HG02943 (cell line): ENCODE data around the gene TM4SF4.
"Not testable (repeated sequence)": the region's sequence is repeated elsewhere in the genome, so short reads cannot be mapped to it uniquely, and the experiment has no call there.

Source experiments
- ATAC-seq: cut with Tn5 transposase; IDR thresholded peaks from one replicate; pipeline ENCODE4 v1.9.1; 2021; ENCODE audit warnings: mild to moderate bottlenecking, low read depth, moderate library complexity; ENCODE audit not compliant: unreplicated experiment

The TM4SF4 gene, protein sequence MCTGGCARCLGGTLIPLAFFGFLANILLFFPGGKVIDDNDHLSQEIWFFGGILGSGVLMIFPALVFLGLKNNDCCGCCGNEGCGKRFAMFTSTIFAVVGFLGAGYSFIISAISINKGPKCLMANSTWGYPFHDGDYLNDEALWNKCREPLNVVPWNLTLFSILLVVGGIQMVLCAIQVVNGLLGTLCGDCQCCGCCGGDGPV

DNA sequence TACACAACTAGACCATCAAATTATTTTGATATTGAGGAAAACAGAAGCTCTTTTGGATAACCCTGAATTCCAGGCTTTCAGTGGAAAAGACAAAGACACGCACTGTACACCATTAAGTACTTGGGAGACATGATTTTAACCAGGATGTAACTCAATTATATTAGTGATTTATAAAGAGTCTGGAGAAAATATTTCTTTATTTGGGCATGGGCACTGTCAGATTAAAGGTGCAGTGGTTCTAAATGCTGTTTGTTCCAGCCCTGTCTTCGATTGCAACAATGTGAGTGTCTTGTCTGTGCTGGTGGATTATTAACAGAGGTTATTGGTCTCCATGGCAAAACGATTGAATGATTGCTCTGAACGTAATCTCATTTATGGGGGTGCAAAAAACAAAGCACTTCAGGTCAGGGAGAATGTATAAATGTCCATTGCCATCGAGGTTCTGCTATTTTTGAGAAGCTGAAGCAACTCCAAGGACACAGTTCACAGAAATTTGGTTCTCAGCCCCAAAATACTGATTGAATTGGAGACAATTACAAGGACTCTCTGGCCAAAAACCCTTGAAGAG, at the start of gene TM4SF4:
TM4SF4 (plus strand) TSS at position 448 of the 568 bp plus-strand sequence. CDS start 181 bp downstream, outside the sequence.
- ATAC-seq = no peak

DNA sequence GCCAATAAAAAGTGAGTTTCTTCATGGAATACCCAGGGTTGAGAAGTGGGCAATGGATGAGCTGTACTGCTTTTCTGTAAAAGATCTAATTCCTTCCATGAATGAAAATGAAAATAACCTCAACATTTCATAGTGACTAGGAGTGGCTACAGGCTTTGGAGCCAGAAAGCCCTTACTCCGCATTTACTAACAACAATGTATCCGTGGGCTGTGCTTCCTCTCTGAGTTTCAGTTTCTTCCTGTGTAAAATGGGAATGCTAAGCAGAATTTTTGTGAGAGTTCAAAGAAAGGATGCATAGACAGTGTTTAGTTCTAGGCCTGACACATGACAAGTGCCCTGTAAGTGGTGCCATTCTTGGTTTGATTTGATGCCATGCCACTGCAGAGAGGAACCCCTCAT, 49.6 kb upstream of the TM4SF4 start:
- no peak for ATAC-seq

DNA sequence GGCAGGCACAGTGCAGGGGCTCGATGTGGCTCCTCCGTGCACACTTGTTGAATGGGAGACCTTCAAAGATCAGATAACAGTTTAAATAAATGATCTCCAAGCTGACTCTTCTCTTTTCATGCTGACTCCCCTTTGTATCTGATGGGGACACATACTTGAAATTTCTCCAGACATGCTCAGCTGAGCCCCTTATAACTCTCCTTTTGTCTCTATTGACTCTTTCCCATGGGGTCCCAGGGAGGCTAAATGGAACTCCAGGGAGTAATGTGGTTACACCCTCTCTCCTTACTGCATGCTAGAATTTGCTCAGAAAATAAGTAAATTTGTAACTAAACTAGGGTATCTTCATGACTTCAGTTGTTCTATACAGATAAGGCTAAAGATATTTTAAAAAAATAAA, 48.2 kb upstream of the TM4SF4 start:
- no peak for ATAC-seq

GRCh38 chr3:149428087-149428486, 46.4 kb upstream of the TM4SF4 start:
- no peak for ATAC-seq

DNA sequence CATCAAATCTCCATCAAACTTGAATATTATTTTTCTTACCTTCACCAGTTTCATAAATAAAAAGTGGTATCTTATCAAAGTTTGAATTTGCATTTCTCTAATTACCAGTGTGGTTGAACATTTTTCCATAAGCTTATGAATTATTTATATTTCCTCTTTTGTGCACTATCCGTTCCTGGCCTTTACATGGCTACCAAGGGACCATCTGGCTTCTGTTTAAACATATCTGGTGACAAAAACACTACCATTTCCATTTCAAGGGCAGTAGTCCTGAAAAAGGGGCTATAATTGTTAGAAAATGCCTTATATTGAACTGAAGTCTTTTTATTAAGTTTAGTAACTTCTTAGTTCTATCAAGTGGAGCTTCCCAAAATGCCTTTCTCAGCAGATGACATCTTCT, 44.3 kb upstream of the TM4SF4 start:
- no peak for ATAC-seq

DNA sequence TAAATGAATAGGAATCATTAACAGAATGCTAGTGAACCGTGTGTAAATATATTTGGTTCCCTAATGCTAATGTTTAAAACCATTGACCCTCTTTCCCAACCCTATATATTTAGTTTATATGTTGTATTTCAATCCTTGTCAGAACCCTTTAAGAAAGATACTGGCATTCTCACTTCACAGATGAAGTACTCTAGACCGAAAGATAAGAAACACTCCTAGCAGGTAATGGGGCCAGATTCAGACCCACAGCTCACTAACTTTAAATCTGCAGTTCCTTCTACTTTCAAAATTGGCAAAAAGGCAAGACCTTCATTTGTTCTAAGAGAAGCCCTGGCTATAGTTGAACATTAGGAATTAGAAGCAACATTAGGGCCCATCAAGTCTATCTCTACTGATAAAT, 42.3 kb upstream of the TM4SF4 start:
- ATAC-seq = no peak

GRCh38 chr3:149435996-149436885, 38.3 kb upstream of the TM4SF4 start:
- ATAC-seq = no peak

- ATAC-seq = no peak
Measured at GRCh38 chr3:149437286-149437685, 37.2 kb upstream of the TM4SF4 start.

DNA sequence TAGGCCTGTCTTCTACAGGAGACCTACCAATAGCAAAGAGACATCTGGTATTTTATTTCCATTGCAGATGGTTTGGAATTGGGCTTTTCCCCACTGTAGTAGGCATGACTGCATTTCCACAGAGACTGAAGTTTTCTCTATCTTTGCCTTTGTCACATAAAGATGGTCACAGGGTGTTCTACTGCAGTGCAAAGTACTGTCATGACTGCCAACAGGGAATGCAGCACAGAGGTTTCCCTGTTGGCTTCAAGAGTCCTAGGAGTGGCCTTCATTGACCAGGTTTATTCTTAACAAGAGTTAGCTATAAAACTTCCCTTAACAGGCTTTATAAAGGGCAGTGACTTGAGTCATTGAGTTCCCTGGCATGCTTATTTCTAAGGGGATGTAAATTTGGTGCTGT, 36.8 kb upstream of the TM4SF4 start:
- no peak for ATAC-seq

GRCh38 chr3:149438981-149439380, 35.5 kb upstream of the TM4SF4 start:
- ATAC-seq = no peak

DNA sequence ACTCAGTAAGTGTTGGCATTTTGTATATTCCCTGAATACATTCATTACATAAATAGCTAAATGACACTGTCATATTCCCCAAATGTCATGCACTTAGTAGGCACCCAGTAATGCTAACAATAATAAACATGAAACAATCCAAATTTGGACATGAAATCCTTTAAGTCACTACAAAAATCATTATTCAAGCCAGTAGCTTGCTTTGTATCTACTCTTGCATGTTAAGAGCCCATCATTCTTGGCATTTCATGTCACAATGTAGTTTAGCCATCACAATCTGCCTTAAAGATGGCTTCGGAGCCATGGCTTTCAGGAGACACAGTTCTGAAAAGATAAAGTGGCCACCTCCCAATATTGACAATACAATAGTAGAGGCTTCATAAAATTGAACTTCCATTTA, 32.9 kb upstream of the TM4SF4 start:
- no peak for ATAC-seq

- no peak for ATAC-seq
Measured at GRCh38 chr3:149442043-149442442, 32.5 kb upstream of the TM4SF4 start.

- no peak for ATAC-seq
Measured at GRCh38 chr3:149442851-149443544, 31.5 kb upstream of the TM4SF4 start.

- no peak for ATAC-seq
Measured at GRCh38 chr3:149443545-149443912, 31.0 kb upstream of the TM4SF4 start.

DNA sequence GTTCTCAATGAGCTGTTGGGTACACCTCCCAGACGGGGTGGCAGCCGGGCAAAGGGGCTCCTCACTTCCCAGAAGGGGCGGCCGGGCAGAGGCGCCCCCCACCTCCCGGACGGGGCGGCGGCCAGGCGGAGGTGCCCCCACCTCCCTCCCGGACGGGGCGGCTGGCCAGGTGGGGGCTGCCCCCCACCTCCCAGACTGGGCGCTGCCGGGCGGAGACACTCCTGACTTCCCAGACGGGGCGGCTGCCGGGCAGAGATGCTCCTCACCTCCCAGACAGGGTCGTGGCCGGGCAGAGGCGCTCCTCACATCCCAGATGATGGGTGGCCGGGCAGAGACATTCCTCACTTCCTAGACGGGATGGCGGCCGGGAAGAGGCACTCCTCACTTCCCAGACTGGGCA, 29.6 kb upstream of the TM4SF4 start:
- not testable (repeated sequence) for ATAC-seq

DNA sequence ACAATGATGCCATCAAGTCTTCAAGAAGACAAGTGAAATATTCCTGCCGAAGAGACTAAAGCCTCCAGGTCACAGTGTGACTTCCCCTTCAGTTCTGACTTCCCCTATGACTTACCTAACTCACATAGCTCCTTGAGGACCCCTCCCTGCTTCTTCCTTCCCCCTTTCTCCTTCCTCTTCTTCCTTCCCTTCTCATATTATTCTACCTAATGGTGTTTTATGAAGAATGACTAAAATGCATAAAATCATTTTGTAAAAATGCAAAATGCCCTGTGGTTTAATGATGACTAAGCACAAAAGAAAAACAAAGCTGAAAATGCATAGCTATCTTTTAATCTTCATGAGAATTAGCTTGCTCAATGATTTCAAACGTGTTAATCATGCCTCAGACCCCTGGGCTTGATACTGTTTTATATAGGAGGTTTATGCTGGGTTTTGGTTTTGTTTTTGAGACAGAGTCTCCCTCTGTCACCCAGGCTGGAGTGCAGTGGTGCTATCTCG, 26.1 kb upstream of the TM4SF4 start:
- no peak for ATAC-seq

- ATAC-seq = no peak
Measured at GRCh38 chr3:149449182-149449581, 25.3 kb upstream of the TM4SF4 start.

DNA sequence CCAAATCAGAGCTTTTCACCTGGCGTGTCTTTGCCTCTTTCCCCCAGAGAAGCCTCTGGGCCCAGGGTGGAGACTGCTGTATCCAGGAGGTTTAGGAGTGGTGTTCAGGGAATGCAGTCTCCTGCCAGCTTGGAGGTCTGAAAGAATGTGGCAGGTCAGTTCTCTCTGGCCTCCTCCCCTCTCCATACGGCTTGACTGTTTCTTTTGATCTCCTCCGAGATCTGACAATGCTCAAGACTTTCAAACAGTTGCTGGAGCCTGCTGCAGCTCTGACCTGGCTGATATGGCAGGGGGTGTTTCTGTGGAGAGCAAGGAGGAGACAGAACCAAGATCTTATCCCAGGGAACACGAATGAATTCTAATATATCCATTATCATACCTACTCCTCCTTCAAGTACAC, 24.7 kb upstream of the TM4SF4 start:
- ATAC-seq = no peak

DNA sequence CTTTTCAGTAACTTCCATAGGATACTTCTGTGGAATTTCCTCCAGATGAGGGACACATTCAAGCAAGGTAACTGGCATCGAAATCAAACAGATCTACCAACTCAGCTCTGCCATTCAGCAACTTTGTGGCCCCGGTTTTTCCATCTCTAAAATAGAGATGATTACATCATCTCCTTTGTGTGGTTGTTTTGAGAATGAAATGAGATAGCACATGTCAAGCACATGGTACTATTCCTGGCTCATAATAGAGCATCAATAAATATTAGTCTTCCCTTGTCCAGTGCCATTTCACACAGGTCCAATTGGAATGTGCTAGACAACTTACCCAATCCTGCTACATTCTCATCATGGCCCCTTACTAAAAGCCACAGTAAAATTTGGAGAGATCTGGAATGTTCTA, 24.2 kb upstream of the TM4SF4 start:
- ATAC-seq = no peak

DNA sequence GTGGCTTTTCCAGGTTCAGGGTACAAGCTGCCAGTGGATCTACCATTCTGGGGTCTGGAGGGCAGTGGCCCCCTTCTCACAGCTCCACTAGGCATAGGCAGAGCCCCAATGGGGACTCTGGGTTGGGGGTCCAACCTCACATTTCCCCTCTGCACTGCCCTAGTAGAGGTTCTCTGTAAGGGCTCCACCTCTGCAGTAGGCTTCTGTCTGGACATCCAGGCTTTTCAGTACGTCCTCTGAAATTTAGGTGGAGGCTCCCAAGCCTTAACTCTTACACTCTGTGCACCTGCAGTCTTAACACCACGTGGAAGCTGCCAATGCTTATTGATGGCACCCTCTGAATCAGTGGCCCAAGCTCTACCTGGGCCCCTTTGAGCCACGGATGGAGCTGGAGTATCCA, 22.5 kb upstream of the TM4SF4 start:
- ATAC-seq = no peak
